Cardiac muscle cell (in vitro differentiated cells and primary cell): Measurements from ENCODE around the gene ZNF415. TPM values are rescaled to one million over a fixed set of nuclear protein-coding genes. Genes with fewer than 3 reads are reported as not detected.

ENCODE experiments used
- DNase-seq, 2 donors: peaks; one replicate each; pipeline versions ENCODE4 v3.0.0 to v3.0.0-alpha.2; 2010 to 2017; ENCODE audit warnings: low read depth in 1 of 2, low spot score in 1 of 2
- H3K27ac ChIP-seq: fragments of 200-600 bp; sonication (generic); 2 replicates; pipeline ENCODE4 v1.5.1; 2016
- H3K27me3 ChIP-seq: fragments of 200-600 bp; sonication (generic); 2 replicates; pipeline ENCODE4 v1.6.0; 2016; ENCODE audit warnings: control low read depth
- H3K36me3 ChIP-seq: fragments of 200-600 bp; sonication (generic); 2 replicates; pipeline ENCODE4 v1.5.1; 2016; ENCODE audit warnings: control low read depth
- H3K4me1 ChIP-seq: fragments of 200-600 bp; sonication (generic); 2 replicates; pipeline ENCODE4 v1.8.1; 2017; ENCODE audit warnings: low read depth, mild to moderate bottlenecking, mixed run types
- H3K4me3 ChIP-seq: fragments of 200-600 bp; sonication (generic); 2 replicates; pipeline ENCODE4 v1.5.1; 2016; ENCODE audit warnings: mild to moderate bottlenecking
- H3K9me3 ChIP-seq: fragments of 200-600 bp; sonication (generic); 2 replicates; pipeline ENCODE4 v1.5.1; 2017; ENCODE audit warnings: low read depth, mild to moderate bottlenecking, control low read depth
- polyA plus RNA-seq: library from polyadenylated mRNA; unstranded; fragments of >200 nt; fragmentation: Nextera tagmentation; extraction: Ambion mirVana; gene quantifications from 2 replicates; pipeline ENCODE4 v1.2.1, GENCODE V29; 2016
- total RNA-seq: library from RNA; depleted of rRNA; stranded (reverse); fragments of >200 nt; gene quantifications from 2 replicates; pipeline ENCODE4 v1.2.3, GENCODE V29; 2016
- TF ChIP-seq, protein P1 (sequence below): IDR thresholded peaks from 2 replicates; pipeline ENCODE4 v1.5.1; 2012; ENCODE audit warnings: low read depth, mild to moderate bottlenecking, low read length

The ZNF415 gene
- total and polyA plus RNA-seq, 2 experiments from 2014 or later: 11.8 to 17.0 TPM

DNA sequence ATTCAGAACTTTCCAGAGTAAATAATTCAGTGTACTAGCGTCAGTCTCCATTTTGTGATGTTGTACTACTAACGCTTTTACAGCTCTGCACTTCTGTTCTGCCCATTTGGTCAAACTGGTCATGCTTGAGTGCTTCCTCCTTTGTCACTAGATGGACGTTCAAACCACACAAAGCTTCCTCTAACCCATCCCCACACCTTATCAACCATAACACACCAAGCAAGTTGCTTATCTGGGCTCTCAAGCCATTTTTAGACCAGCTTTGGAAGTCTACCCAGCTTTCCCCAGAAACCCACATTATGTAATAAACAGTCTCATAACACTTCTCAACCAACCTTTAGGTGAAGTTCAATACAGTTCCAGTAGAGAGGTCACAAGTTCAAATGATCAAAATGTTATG is 28.4 kb upstream of the ZNF415 start:
- Histone ChIP-seq H3K9me3 (peaks cover 4% of the 10 kb centered on the region), H3K27ac (no peak overlapping the region), H3K36me3 (no peaks in the 10 kb centered on the region), H3K4me1 (no peaks in the 10 kb centered on the region), H3K4me3 (no peak overlapping the region), H3K27me3 (no peaks in the 10 kb centered on the region)
- TF ChIP-seq, protein P1, sequence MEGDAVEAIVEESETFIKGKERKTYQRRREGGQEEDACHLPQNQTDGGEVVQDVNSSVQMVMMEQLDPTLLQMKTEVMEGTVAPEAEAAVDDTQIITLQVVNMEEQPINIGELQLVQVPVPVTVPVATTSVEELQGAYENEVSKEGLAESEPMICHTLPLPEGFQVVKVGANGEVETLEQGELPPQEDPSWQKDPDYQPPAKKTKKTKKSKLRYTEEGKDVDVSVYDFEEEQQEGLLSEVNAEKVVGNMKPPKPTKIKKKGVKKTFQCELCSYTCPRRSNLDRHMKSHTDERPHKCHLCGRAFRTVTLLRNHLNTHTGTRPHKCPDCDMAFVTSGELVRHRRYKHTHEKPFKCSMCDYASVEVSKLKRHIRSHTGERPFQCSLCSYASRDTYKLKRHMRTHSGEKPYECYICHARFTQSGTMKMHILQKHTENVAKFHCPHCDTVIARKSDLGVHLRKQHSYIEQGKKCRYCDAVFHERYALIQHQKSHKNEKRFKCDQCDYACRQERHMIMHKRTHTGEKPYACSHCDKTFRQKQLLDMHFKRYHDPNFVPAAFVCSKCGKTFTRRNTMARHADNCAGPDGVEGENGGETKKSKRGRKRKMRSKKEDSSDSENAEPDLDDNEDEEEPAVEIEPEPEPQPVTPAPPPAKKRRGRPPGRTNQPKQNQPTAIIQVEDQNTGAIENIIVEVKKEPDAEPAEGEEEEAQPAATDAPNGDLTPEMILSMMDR: no peak
- DNase-seq: no peak

DNA sequence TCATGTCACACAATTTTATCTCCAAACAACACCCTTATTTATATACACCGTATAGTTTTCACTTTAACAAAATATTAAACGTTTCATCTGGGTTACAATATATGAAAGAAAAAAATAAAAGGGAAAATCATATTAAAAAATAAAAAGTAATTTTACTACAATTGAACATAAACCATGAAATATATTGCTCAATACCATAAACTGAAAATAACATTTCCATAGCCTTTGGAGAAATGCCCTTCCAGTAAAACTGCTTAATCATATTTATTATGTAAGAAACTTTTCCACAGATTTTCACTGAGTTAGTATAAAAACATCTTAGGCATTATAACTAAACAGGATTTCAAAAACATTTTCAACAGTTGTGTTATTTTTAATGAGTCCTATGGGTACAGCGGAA is 27.6 kb upstream of the ZNF415 start:
- Histone ChIP-seq H3K4me3 (no peak overlapping the region), H3K9me3 (peaks cover under 1% of the 10 kb centered on the region), H3K27ac (no peak overlapping the region), H3K36me3 (no peaks in the 10 kb centered on the region), H3K4me1 (no peaks in the 10 kb centered on the region), H3K27me3 (no peaks in the 10 kb centered on the region)
- TF ChIP-seq, protein P1: no peak
- no peak for DNase-seq

DNA sequence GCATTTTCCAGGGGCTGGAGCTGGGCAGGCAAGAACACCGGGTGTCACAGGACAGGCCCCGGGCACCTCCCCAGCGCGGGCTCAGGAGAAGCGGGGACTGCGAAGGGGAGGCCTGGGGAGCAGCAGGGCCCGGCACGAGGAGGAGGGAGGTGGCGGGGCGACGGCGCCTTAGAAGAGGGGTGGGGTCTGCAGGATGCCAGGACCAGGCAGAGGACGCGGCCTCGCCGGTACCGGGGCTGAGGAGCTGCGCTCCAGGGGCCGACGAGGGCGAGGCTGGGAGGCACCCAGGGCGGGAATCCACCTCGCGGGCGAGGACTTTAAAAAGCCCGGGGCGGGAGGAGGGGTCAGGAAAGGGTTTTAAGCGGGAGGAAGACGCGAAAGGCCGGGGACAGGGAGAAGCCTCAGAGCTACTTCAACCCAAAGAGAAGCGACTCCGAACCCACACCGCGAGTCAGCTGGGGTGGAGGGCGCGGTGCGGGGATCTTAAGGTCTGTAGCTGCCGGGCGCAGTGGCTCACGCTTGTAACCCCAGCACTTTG is 25.5 kb upstream of the ZNF415 start:
- Histone ChIP-seq H3K4me1 (no peaks in the 10 kb centered on the region), H3K4me3 (peak overlapping the region; percentile 58), H3K27me3 (no peaks in the 10 kb centered on the region), H3K9me3 (no peaks in the 10 kb centered on the region), H3K36me3 (no peaks in the 10 kb centered on the region), H3K27ac (no peak overlapping the region)
- TF ChIP-seq, protein P1: no peak
- DNase-seq: peak; percentile 42 to 56

DNA sequence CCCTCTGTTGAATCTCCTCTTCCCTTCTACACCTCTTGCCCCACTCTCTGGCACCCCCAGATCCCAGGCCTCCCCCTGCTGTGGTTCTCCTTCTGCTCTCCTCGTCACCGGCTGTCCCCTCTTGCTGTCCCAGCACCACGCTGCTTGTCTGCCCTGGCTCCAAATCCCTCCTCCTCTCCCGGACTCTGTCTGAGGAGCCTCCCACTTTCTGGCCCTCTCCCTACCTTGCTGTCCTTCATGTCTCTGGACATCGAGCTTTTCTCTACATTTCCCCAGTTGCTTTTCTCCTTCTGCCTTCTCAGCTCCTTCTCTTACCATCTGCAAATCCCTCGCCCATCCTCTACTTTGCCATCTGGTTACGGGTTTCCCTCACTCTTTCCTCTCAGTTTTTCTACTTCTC is 24.9 kb upstream of the ZNF415 start:
- no peak overlapping the region for H3K27ac ChIP-seq
- H3K9me3 ChIP-seq: no peaks in the 10 kb centered on the region

DNA sequence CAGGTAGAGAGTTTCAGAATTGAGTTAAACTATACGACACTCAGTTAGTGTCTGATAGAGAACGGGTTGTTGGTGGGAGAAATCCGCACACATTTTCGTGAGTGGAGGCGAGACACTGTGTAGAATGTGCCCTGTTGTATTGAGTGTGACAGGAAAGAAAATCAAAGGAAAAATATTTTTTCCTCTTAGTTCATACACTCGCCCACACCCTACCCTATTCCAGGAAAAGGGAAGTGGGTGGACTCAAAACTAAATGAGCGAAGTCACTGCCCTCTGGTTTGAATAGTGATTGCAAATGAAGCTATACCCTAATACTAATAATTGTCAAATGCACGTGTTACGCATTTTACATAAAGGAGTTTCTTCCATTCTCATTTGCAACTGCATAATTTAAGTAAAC is 24.1 kb upstream of the ZNF415 start:
- DNase-seq: no peak
- Histone ChIP-seq H3K4me1 (no peaks in the 10 kb centered on the region), H3K4me3 (no peak overlapping the region), H3K27me3 (no peaks in the 10 kb centered on the region), H3K27ac (no peak overlapping the region), H3K9me3 (no peaks in the 10 kb centered on the region), H3K36me3 (no peaks in the 10 kb centered on the region)
- TF ChIP-seq, protein P1: no peak

More for the DNA sequence above, 24.9 kb upstream of the ZNF415 start:
- no peaks in the 10 kb centered on the region for H3K27me3 ChIP-seq
- peak overlapping the region; percentile 58 for H3K4me3 ChIP-seq
- DNase-seq: peak; percentile 17 to 22
- H3K36me3 ChIP-seq: no peaks in the 10 kb centered on the region
- no peaks in the 10 kb centered on the region for H3K4me1 ChIP-seq
- TF ChIP-seq, protein P1: no peak

DNA sequence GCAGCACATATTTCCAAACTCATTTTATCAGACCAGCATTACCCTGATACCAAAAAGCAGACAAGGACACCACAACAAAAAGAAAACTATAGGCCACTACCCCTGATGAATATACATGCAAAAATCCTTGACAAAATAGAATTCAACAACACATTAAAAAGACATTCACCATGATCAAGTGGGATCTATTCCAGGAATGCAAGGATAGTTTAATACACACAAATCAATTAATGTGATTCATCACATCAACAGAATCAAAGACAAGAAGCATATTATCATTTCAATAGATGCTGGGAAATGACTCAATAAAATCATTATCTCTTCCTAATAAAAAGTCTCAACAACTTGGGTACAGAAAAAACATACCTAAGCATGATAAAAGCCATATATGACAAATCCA is 14.9 kb upstream of the ZNF415 start:
- Histone ChIP-seq H3K4me1 (no peaks in the 10 kb centered on the region), H3K9me3 (no peaks in the 10 kb centered on the region), H3K36me3 (no peaks in the 10 kb centered on the region), H3K27ac (no peak overlapping the region), H3K27me3 (no peaks in the 10 kb centered on the region), H3K4me3 (no peak overlapping the region)
- TF ChIP-seq, protein P1: no peak
- no peak for DNase-seq
